IMR-90 (cell line): ENCODE data around the gene SIGLEC14. TPM values are rescaled to one million over a fixed set of nuclear protein-coding genes. Genes with fewer than 3 reads are reported as not detected.

Source experiments
- ATAC-seq: fragments of 200-7000 bp; cut with Tn5 transposase; 2 replicates; pipeline ENCODE4 v1.9.1; 2020; ENCODE audit warnings: low read depth, mild to moderate bottlenecking, moderate library complexity
- BruUV-seq: library from RNA; stranded (reverse); fragments of 400-500 nt; replicated peaks from 2 replicates; lab custom pipeline; 2021; lab: Mats Ljungman, UMichigan
- CTCF ChIA-PET: fragments of 300-600 bp; formaldehyde crosslinking; extraction: SDS; loops from one replicate; lab custom pipeline; 2021; ENCODE audit warnings: antibody characterized with exemption; lab: Yijun Ruan, JAX
- POLR2A ChIA-PET: fragments of 300-600 bp; sonication (Branson Sonifier 250); formaldehyde crosslinking; loops from one replicate; lab custom pipeline; 2022; ENCODE audit warnings: antibody characterized with exemption; ENCODE audit not compliant: unreplicated experiment; lab: Charles Lee
- DNase-seq: peaks from one replicate; pipeline ENCODE4 v3.0.0; 2013
- H2AFZ ChIP-seq: replicated peaks from 2 replicates; pipeline ENCODE3; 2013; ENCODE audit warnings: low read length, mild to moderate bottlenecking; ENCODE audit not compliant: poor library complexity
- H2AK5ac ChIP-seq: 2 replicates; pipeline ENCODE4 v1.6.1; 2013; ENCODE audit warnings: low read depth, low read length, inconsistent platforms
- H2AK9ac ChIP-seq: replicated peaks from 2 replicates; pipeline ENCODE3; 2013; ENCODE audit warnings: mild to moderate bottlenecking, low read depth, low read length, moderate library complexity; ENCODE audit not compliant: poor library complexity
- H2BK120ac ChIP-seq: 2 replicates; pipeline ENCODE4 v1.6.1; 2013; ENCODE audit warnings: low read depth, low read length, inconsistent platforms
- H2BK15ac ChIP-seq: 3 replicates; pipeline ENCODE4 v1.6.1; 2013; ENCODE audit warnings: low read depth, low read length, inconsistent platforms
- H2BK20ac ChIP-seq: 2 replicates; pipeline ENCODE4 v1.6.1; 2013; ENCODE audit warnings: low read depth, mild to moderate bottlenecking, inconsistent platforms, low read length, moderate library complexity
- H2BK5ac ChIP-seq: 2 replicates; pipeline ENCODE4 v1.6.1; 2013; ENCODE audit warnings: mild to moderate bottlenecking, low read depth, low read length, inconsistent platforms; ENCODE audit not compliant: poor library complexity, severe bottlenecking
- H3K14ac ChIP-seq: replicated peaks from 2 replicates; pipeline ENCODE4 v1.6.1; 2013; ENCODE audit warnings: low read depth, low read length, inconsistent platforms
- H3K18ac ChIP-seq: 2 replicates; pipeline ENCODE4 v1.6.1; 2013; ENCODE audit warnings: low read depth, low read length, control low read depth
- H3K23ac ChIP-seq: 2 replicates; pipeline ENCODE4 v1.6.1; 2013; ENCODE audit warnings: low read depth, low read length, inconsistent platforms
- H3K27ac ChIP-seq: 2 replicates; pipeline ENCODE4 v1.5.1; 2013; ENCODE audit warnings: mild to moderate bottlenecking, control low read depth, low read length; ENCODE audit not compliant: insufficient read depth
- H3K27me3 ChIP-seq: 2 replicates; pipeline ENCODE4 v1.6.1; 2013; ENCODE audit warnings: low read length; ENCODE audit not compliant: control insufficient read depth, insufficient read depth
- H3K36me3 ChIP-seq: 2 replicates; pipeline ENCODE4 v1.6.1; 2013; ENCODE audit warnings: low read length, mixed read lengths; ENCODE audit not compliant: control insufficient read depth, insufficient read depth
- H3K4ac ChIP-seq: 2 replicates; pipeline ENCODE4 v1.6.1; 2013; ENCODE audit warnings: low read depth, low read length, inconsistent platforms
- H3K4me1 ChIP-seq: 2 replicates; pipeline ENCODE4 v1.6.1; 2013; ENCODE audit warnings: low read length, mixed read lengths; ENCODE audit not compliant: control insufficient read depth, insufficient read depth
- H3K4me2 ChIP-seq: 2 replicates; pipeline ENCODE4 v1.6.1; 2013; ENCODE audit warnings: low read depth, mild to moderate bottlenecking, control low read depth, low read length, moderate library complexity
- H3K4me3 ChIP-seq: 2 replicates; pipeline ENCODE4 v1.5.1; 2013; ENCODE audit warnings: low read depth, mild to moderate bottlenecking, control low read depth, low read length, moderate library complexity; ENCODE audit not compliant: insufficient read depth
- H3K56ac ChIP-seq: 2 replicates; pipeline ENCODE4 v1.6.1; 2013; ENCODE audit warnings: low read length, inconsistent platforms; ENCODE audit not compliant: insufficient read depth; ENCODE audit errors: extremely low read depth
- H3K79me1 ChIP-seq, 2 experiments: 2 replicates each; pipeline ENCODE4 v1.6.1; 2013; ENCODE audit warnings: low read length in 2 of 2, inconsistent platforms in 1 of 2, low read depth in 1 of 2
- H3K9ac ChIP-seq: 2 replicates; pipeline ENCODE4 v1.6.1; 2013; ENCODE audit warnings: low read depth, low read length, control low read depth
- H3K9me1 ChIP-seq: 2 replicates; pipeline ENCODE4 v1.6.1; 2013; ENCODE audit warnings: low read length, inconsistent platforms; ENCODE audit not compliant: insufficient read depth
- H3K9me3 ChIP-seq: 2 replicates; pipeline ENCODE4 v1.6.1; 2013; ENCODE audit warnings: low read length; ENCODE audit not compliant: control insufficient read depth, insufficient read depth
- H4K20me1 ChIP-seq: 2 replicates; pipeline ENCODE4 v1.6.1; 2013; ENCODE audit warnings: low read length, inconsistent platforms; ENCODE audit not compliant: insufficient read depth
- H4K5ac ChIP-seq: 2 replicates; pipeline ENCODE4 v1.6.1; 2013; ENCODE audit warnings: mild to moderate bottlenecking, low read depth, low read length, control low read depth
- H4K8ac ChIP-seq, 2 experiments: 2 replicates each; pipeline ENCODE4 v1.6.1; 2013; ENCODE audit warnings: low read depth in 2 of 2, low read length in 2 of 2, control low read depth in 1 of 2, inconsistent platforms in 1 of 2
- H4K91ac ChIP-seq: 2 replicates; pipeline ENCODE4 v1.6.1; 2013; ENCODE audit warnings: low read depth, low read length, inconsistent platforms; ENCODE audit not compliant: insufficient read depth
- NFE2L2 ChIP-seq: fragments of 150-350 bp; IDR thresholded peaks from 2 replicates; pipeline ENCODE4 v1.6.1; 2016; ENCODE audit warnings: low read depth, mild to moderate bottlenecking, low read length
- WGBS, 2 experiments: methylation state at CpG; one replicate each; pipeline versions ENCODE4 v1.1.5 to v1.1.7; 2013; ENCODE audit warnings: missing lambda C conversion rate in 2 of 2; ENCODE audit not compliant: insufficient read length in 1 of 2; ENCODE audit errors: extremely low coverage in 2 of 2; 5-methylcytosine and 5-hydroxymethylcytosine counted together
- dilution Hi-C: fragments of 300-500 bp; cut with HindIII; formaldehyde crosslinking; loops from one replicate; pipeline ENCODE4 v1.14.3; 2018; ENCODE audit warnings: low sequenced_read_pairs; ENCODE audit not compliant: unreplicated experiment
- in situ Hi-C: fragments of 300-500 bp; cut with MboI; formaldehyde crosslinking; loops from 3 replicates; pipeline ENCODE4 v1.14.3; 2019; ENCODE audit warnings: low sequenced_read_pairs, inconsistent platforms, mixed read lengths
- intact Hi-C: fragments of 100-400 bp; cut with micrococcal nuclease; formaldehyde crosslinking; loops from 2 replicates; pipeline ENCODE4 v1.10.0; 2022
- polyA plus RNA-seq, 3 experiments: library from polyadenylated mRNA; depleted of rRNA; stranded (reverse); fragments of >200 nt; gene quantifications; 2 replicates each; pipeline ENCODE4 v1.2.3, GENCODE V29; 2012; ENCODE audit warnings: low replicate concordance in 1 of 3
- total RNA-seq: library from RNA; depleted of rRNA; stranded (reverse); fragments of >200 nt; gene quantifications from 2 replicates; pipeline ENCODE4 v1.2.3, GENCODE V29; 2012
- TF ChIP-seq, protein P1 (sequence below): conservative IDR thresholded peaks from 2 replicates; pipeline ENCODE4 v1.5.1; 2012; ENCODE audit warnings: mild to moderate bottlenecking, low read depth, low read length, improper control_type of control experiment

SIGLEC14 gene
- total and polyA plus RNA-seq, 2 of the 4 experiments (the other 2 are of a cell fraction), result not detected

DNA sequence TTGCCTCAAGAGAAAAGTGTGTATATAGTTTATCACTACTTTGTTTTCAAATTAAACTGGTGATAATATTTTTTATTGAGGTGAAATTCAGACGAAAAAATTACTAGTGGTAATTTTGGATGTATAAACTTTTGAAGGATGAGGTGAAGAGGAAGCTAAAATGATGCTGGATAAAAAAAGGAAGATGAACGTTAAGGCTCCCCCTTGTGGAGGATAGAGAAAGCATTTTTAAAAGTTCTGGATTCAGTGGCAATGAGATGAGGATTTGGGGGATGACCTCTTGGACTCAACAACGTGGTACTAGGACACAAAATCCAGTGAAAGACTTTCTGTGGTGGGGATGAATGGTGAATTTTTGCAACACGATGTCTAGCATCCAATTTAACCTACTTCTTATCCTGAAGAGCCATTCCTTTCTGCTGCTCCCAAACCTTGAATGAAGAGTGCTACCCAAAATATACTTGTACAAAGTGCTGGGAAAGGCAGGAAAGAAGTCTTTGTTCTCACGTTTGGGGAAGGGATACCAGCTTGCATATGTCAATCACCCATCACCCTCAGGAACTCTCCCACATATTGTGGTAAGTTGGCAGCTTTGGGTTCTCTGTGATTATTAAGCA is 9.2 kb downstream of the SIGLEC14 start:
- no peak overlapping the region for H2AFZ ChIP-seq
- H3K56ac ChIP-seq, result no peak overlapping the region
- H2BK5ac ChIP-seq, result no peak overlapping the region
- no peak overlapping the region for H4K5ac ChIP-seq
- no peak overlapping the region for H2AK5ac ChIP-seq
- H3K27ac ChIP-seq, result no peak overlapping the region
- H4K20me1 ChIP-seq, result no peaks in the 10 kb centered on the region
- H3K9me1 ChIP-seq, result no peaks in the 10 kb centered on the region
- intact Hi-C loops (no loop called here), in situ Hi-C loops (no loop called here), dilution Hi-C loops (no loop called here)
- BruUV-seq, result no TSS peak
- H2BK120ac ChIP-seq, result no peak overlapping the region
- no peak overlapping the region for H3K9ac ChIP-seq
- no peaks in the 10 kb centered on the region for H3K79me1 ChIP-seq
- no peak for DNase-seq
- H3K36me3 ChIP-seq, result no peaks in the 10 kb centered on the region
- no peak overlapping the region for H4K91ac ChIP-seq
- no peaks in the 10 kb centered on the region for H3K4me1 ChIP-seq
- no peak overlapping the region for H3K18ac ChIP-seq
- H3K4me3 ChIP-seq, result no peak overlapping the region
- no peak overlapping the region for H2BK20ac ChIP-seq
- H4K8ac ChIP-seq, result no peak overlapping the region
- TF ChIP-seq, protein P1, sequence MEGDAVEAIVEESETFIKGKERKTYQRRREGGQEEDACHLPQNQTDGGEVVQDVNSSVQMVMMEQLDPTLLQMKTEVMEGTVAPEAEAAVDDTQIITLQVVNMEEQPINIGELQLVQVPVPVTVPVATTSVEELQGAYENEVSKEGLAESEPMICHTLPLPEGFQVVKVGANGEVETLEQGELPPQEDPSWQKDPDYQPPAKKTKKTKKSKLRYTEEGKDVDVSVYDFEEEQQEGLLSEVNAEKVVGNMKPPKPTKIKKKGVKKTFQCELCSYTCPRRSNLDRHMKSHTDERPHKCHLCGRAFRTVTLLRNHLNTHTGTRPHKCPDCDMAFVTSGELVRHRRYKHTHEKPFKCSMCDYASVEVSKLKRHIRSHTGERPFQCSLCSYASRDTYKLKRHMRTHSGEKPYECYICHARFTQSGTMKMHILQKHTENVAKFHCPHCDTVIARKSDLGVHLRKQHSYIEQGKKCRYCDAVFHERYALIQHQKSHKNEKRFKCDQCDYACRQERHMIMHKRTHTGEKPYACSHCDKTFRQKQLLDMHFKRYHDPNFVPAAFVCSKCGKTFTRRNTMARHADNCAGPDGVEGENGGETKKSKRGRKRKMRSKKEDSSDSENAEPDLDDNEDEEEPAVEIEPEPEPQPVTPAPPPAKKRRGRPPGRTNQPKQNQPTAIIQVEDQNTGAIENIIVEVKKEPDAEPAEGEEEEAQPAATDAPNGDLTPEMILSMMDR, result peak; percentile 28; the same call in 1 of the 2 replicates
- no peak for TF ChIP-seq NFE2L2
- H3K14ac ChIP-seq, result no peak overlapping the region
- ATAC-seq, result no peak
- no peak overlapping the region for H2BK15ac ChIP-seq
- H3K9me3 ChIP-seq, result no peaks in the 10 kb centered on the region
- no peak overlapping the region for H3K23ac ChIP-seq
- ChIA-PET POLR2A (no interaction called here), CTCF (interaction anchor here (0.6 kb wide), 1 partner anchor 18 kb away, joined by 3 read pairs; no protein-coding TSS in a partner anchor)
- no CpG with 5 or more reads among the region's 5 CpGs for WGBS, 2 experiments
- no peak overlapping the region for H3K4me2 ChIP-seq
- no peak overlapping the region for H2AK9ac ChIP-seq
- H3K27me3 ChIP-seq, result no peaks in the 10 kb centered on the region
- no peak overlapping the region for H3K4ac ChIP-seq
